GM12878 (cell line): Measurements from ENCODE around the gene AFF1. TPM values are rescaled to one million over a fixed set of nuclear protein-coding genes. Genes with fewer than 3 reads are reported as not detected.
A peak's percentile ranks its signal among the peaks of the same experiment; 100 is the strongest.

Experiments used
- ATAC-seq: fragments of 200-7000 bp; cut with Tn5 transposase; 3 replicates; pipeline ENCODE4 v1.9.1; 2020; ENCODE audit warnings: mild to moderate bottlenecking, moderate library complexity
- BruUV-seq: library from RNA; stranded (reverse); fragments of 400-500 nt; replicated peaks from 2 replicates; lab custom pipeline; 2021; lab: Mats Ljungman, UMichigan
- CTCF ChIA-PET: fragments of 300-600 bp; sonication (Branson Sonifier 250); formaldehyde crosslinking; extraction: SDS; loops from one replicate; lab custom pipeline; 2021; ENCODE audit warnings: inconsistent platforms; lab: Yijun Ruan, JAX
- POLR2A ChIA-PET: fragments of 350-600 bp; formaldehyde crosslinking; extraction: SDS; loops from one replicate; lab custom pipeline; 2021; ENCODE audit warnings: inconsistent platforms; lab: Charles Lee
- RAD21 ChIA-PET: fragments of 300-600 bp; sonication (Branson Sonifier 250); formaldehyde crosslinking; loops from one replicate; lab custom pipeline; 2023; ENCODE audit warnings: antibody characterized with exemption; ENCODE audit not compliant: unreplicated experiment; lab: Charles Lee
- SMC1A ChIA-PET: fragments of 300-600 bp; sonication (Branson Sonifier 250); formaldehyde crosslinking; loops from one replicate; lab custom pipeline; 2023; ENCODE audit not compliant: unreplicated experiment, uncharacterized antibody; lab: Charles Lee
- DNase-seq: peaks from one replicate; pipeline ENCODE4 v3.0.0-alpha.2; 2011; ENCODE audit warnings: low read depth, low spot score
- FAIRE-seq: peaks from 3 replicates; lab custom pipeline; 2011; peaks lifted over from hg19 to GRCh38; lab: Jason Lieb, UNC
- H2AFZ ChIP-seq: 2 replicates; pipeline ENCODE4 v1.6.0; 2011; ENCODE audit warnings: low read depth, low read length, control low read depth; ENCODE audit not compliant: control insufficient read depth
- H3K27ac ChIP-seq: 2 replicates; pipeline ENCODE4 v1.5.1; 2011; ENCODE audit warnings: control low read depth; ENCODE audit not compliant: control insufficient read depth, insufficient read depth
- H3K27me3 ChIP-seq, 2 experiments: replicated peaks in 1 of 2; 2 replicates each; pipeline versions ENCODE4 v1.6.0 to v1.6.1; 2011; ENCODE audit warnings: low read length in 1 of 2; ENCODE audit not compliant: control insufficient read depth in 2 of 2, insufficient read depth in 2 of 2
- H3K36me3 ChIP-seq, 2 experiments: 2 replicates each; pipeline ENCODE4 v1.5.1; 2011; ENCODE audit warnings: low read length in 1 of 2; ENCODE audit not compliant: control insufficient read depth in 2 of 2, insufficient read depth in 2 of 2
- H3K4me1 ChIP-seq: 2 replicates; pipeline ENCODE4 v1.6.1; 2011; ENCODE audit warnings: mild to moderate bottlenecking, low read length, moderate library complexity, mixed read lengths; ENCODE audit not compliant: control insufficient read depth, insufficient read depth
- H3K4me2 ChIP-seq: 2 replicates; pipeline ENCODE4 v1.6.0; 2011; ENCODE audit warnings: control low read depth; ENCODE audit not compliant: control insufficient read depth, insufficient read depth
- H3K4me3 ChIP-seq: fragments of 200-600 bp; sonication (generic); 2 replicates; pipeline ENCODE4 v1.5.1; 2016
- H3K79me2 ChIP-seq: 2 replicates; pipeline ENCODE4 v1.6.0; 2011; ENCODE audit warnings: low read length; ENCODE audit not compliant: control insufficient read depth, insufficient read depth
- H3K9ac ChIP-seq: 2 replicates; pipeline ENCODE4 v1.8.0; 2011; ENCODE audit warnings: low read length, control low read depth, mixed read lengths; ENCODE audit not compliant: control insufficient read depth, insufficient read depth
- H3K9me3 ChIP-seq: replicated peaks from 3 replicates; pipeline ENCODE4 v1.5.1; 2011; ENCODE audit warnings: mild to moderate bottlenecking, low read length; ENCODE audit not compliant: control insufficient read depth, insufficient read depth
- H4K20me1 ChIP-seq: 2 replicates; pipeline ENCODE4 v1.6.0; 2011; ENCODE audit not compliant: control insufficient read depth, insufficient read depth
- BCLAF1 ChIP-seq: fragments of 450-650 bp; IDR thresholded peaks from 2 replicates; pipeline ENCODE4 v1.6.1; 2017; ENCODE audit warnings: antibody characterized with exemption, mild to moderate bottlenecking, moderate library complexity
- BHLHE40 ChIP-seq, 2 experiments: fragments of 450-650 bp in 1 of 2; IDR thresholded peaks; 2 replicates each; pipeline ENCODE4 v1.6.1; 2011 to 2017; ENCODE audit warnings: low read depth in 2 of 2, borderline replicate concordance in 1 of 2, improper control_type of control experiment in 1 of 2, low read length in 1 of 2, mild to moderate bottlenecking in 1 of 2
- CHD4 ChIP-seq: fragments of 200-600 bp; sonication (generic); IDR thresholded peaks from 2 replicates; pipeline ENCODE4 v1.6.1; 2016; ENCODE audit warnings: mild to moderate bottlenecking
- JUNB ChIP-seq: IDR thresholded peaks from 2 replicates; pipeline ENCODE4 v1.6.1; 2016; ENCODE audit warnings: antibody characterized with exemption, mild to moderate bottlenecking
- MXI1 ChIP-seq: fragments of 150-350 bp; IDR thresholded peaks from 2 replicates; pipeline ENCODE4 v1.6.1; 2011; ENCODE audit warnings: low read depth, mild to moderate bottlenecking, inconsistent platforms, low read length, improper control_type of control experiment
- NFIC ChIP-seq: IDR thresholded peaks from 2 replicates; pipeline ENCODE4 v1.6.1; 2012; ENCODE audit warnings: low read depth, mild to moderate bottlenecking, inconsistent platforms, low read length, moderate library complexity
- NFYA ChIP-seq: IDR thresholded peaks from 2 replicates; pipeline ENCODE4 v1.6.1; 2011; ENCODE audit warnings: low read depth, mild to moderate bottlenecking, low read length, improper control_type of control experiment, borderline replicate concordance
- NKRF ChIP-seq: fragments of 450-650 bp; conservative IDR thresholded peaks from 2 replicates; pipeline ENCODE4 v1.6.1; 2017; ENCODE audit warnings: mild to moderate bottlenecking, moderate library complexity
- RAD21 ChIP-seq: IDR thresholded peaks from 2 replicates; pipeline ENCODE4 v1.6.1; 2011; ENCODE audit warnings: mild to moderate bottlenecking, low read depth, low read length, moderate library complexity; ENCODE audit not compliant: insufficient read depth
- SIX5 ChIP-seq: IDR thresholded peaks from 2 replicates; pipeline ENCODE4 v1.6.1; 2011; ENCODE audit warnings: mild to moderate bottlenecking, low read depth, low read length, moderate library complexity; ENCODE audit not compliant: severe bottlenecking
- SRF ChIP-seq, 2 experiments: IDR thresholded peaks; 2 replicates each; pipeline ENCODE4 v1.6.1; 2011; ENCODE audit warnings: low read depth in 2 of 2, low read length in 2 of 2, mild to moderate bottlenecking in 1 of 2, moderate library complexity in 1 of 2
- STAT1 ChIP-seq: fragments of 450-650 bp; conservative IDR thresholded peaks from 2 replicates; pipeline ENCODE4 v1.6.1; 2014; ENCODE audit warnings: antibody characterized with exemption, mild to moderate bottlenecking
- TARDBP ChIP-seq: IDR thresholded peaks from 2 replicates; pipeline ENCODE4 v1.6.1; 2016; ENCODE audit warnings: borderline replicate concordance
- TCF3 ChIP-seq: IDR thresholded peaks from 2 replicates; pipeline ENCODE4 v1.6.1; 2012; ENCODE audit warnings: low read depth, mild to moderate bottlenecking, low read length, borderline replicate concordance; ENCODE audit not compliant: insufficient read depth
- TCF7 ChIP-seq: IDR thresholded peaks from 2 replicates; pipeline ENCODE4 v1.6.1; 2014; ENCODE audit warnings: antibody characterized with exemption, borderline replicate concordance
- ZNF217 ChIP-seq: fragments of 450-650 bp; IDR thresholded peaks from 2 replicates; pipeline ENCODE4 v1.6.1; 2017; ENCODE audit warnings: antibody characterized with exemption, mild to moderate bottlenecking
- ZNF384 ChIP-seq: IDR thresholded peaks from 2 replicates; pipeline ENCODE4 v1.6.1; 2012; ENCODE audit warnings: low read depth, mild to moderate bottlenecking, low read length, improper control_type of control experiment, borderline replicate concordance
- ZNF622 ChIP-seq: fragments of 450-650 bp; IDR thresholded peaks from 2 replicates; pipeline ENCODE4 v1.6.1; 2017; ENCODE audit warnings: mild to moderate bottlenecking, inconsistent platforms
- WGBS: methylation state at CpG from one replicate; pipeline ENCODE4 v1.1.6; 2016; ENCODE audit warnings: low lambda C conversion rate; ENCODE audit not compliant: insufficient replicate concordance, insufficient coverage; ENCODE audit errors: missing lambda C conversion rate; 5-methylcytosine and 5-hydroxymethylcytosine counted together
- in situ Hi-C: fragments of 300-500 bp; cut with MboI; formaldehyde crosslinking; loops from 9 replicates; pipeline ENCODE4 v1.14.3; 2018; ENCODE audit warnings: mixed read lengths
- intact Hi-C: fragments of 100-400 bp; cut with micrococcal nuclease; formaldehyde crosslinking; loops from one replicate; pipeline ENCODE4 v1.14.2; 2022; ENCODE audit not compliant: unreplicated experiment
- polyA plus RNA-seq, 11 experiments: library from polyadenylated mRNA; depleted of rRNA in 4 of 11; unstranded in 6 of 11; stranded (reverse) in 5 of 11; fragments of >200 nt; fragmentation: Nextera tagmentation in 4 of 11; fragmentation: Illumina TruSeq in 1 of 11; extraction: Ambion mirVana in 4 of 11; extraction: Trizol in 1 of 11; gene quantifications; 1 replicate in 1 of 11; 2 replicates in 10 of 11; pipeline versions ENCODE4 v1.2.1 to v1.2.3, GENCODE V29; 2011 to 2016; ENCODE audit warnings: inconsistent platforms in 2 of 11, missing spikeins in 2 of 11, low read depth in 1 of 11
- total RNA-seq, 4 experiments: library from RNA; depleted of rRNA in 3 of 4; stranded (reverse); fragments of >200 nt in 3 of 4; fragmentation: Illumina TruSeq in 1 of 4; extraction: Trizol in 1 of 4; gene quantifications; 2 replicates each; pipeline versions ENCODE4 v1.2.1 to v1.2.3, GENCODE V29; 2013 to 2021

The AFF1 gene
- total and polyA plus RNA-seq, 10 of the 15 experiments (the other 5 are each of a cell fraction or from before 2014, with no cell fraction given), result 3.5 to 56.1 (median 21.5) TPM

GRCh38 chr4:87030124-87030523 lies 95.3 kb downstream of the AFF1 start (continued):
- TF ChIP-seq MXI1 (no peak), SRF (IDR thresholded peaks at IDR 0.05; ENCODE audit: low read depth in 2 of 2, low read length in 2 of 2) (no peak), TCF3 (no peak), SIX5 (no peak), RAD21 (no peak), JUNB (no peak)
- TF ChIP-seq, all 136 proteins: peak for 0

- Histone ChIP-seq H3K27ac (no peak overlapping the region), H3K27me3 (no peaks in the 10 kb centered on the region), H3K36me3 (peaks cover 0 to 3% of the 10 kb centered on the region in 2 experiments; a peak in 2 of 4 replicates), H3K4me2 (peak overlapping the region; percentile 46), H3K4me3 (no peak overlapping the region), H3K79me2 (peaks cover 97% of the 10 kb centered on the region), H2AFZ (no peak overlapping the region), H3K4me1 (peaks cover 50% of the 10 kb centered on the region), H4K20me1 (no peaks in the 10 kb centered on the region; the same call in 1 of the 2 replicates), H3K9ac (no peak overlapping the region), H3K9me3 (no peaks in the 10 kb centered on the region)
- DNase-seq (no peak), ATAC-seq (no peak), FAIRE-seq (no peak)
- BruUV-seq, result no TSS peak
- ChIA-PET POLR2A (interaction anchor here (0.8 to 1.7 kb wide), 7 partner anchors 8 to 96 kb away, joined by 3 to 5 read pairs (median 4); partner anchors contain the start of gene AFF1), RAD21 (interaction anchor here (1.1 to 3.0 kb wide), 6 partner anchors 16 to 108 kb away, joined by 3 to 11 read pairs (median 5); no protein-coding TSS in a partner anchor), SMC1A (interaction anchor here (0.6 to 3.5 kb wide), 8 partner anchors 11 to 75 kb away, joined by 3 to 20 read pairs (median 4); no protein-coding TSS in a partner anchor), CTCF (interaction anchor here (0.6 to 1.9 kb wide), 4 partner anchors 9 to 109 kb away, joined by 3 to 9 read pairs (median 3); no protein-coding TSS in a partner anchor)
- in situ Hi-C loops, result no loop called here
- 93% methylated on average over 13 of the region's 13 CpGs for WGBS
- intact Hi-C loops, result no loop called here
- TF ChIP-seq ZNF384 (no peak), ZNF622 (no peak), ZNF217 (no peak), NFIC (no peak), TARDBP (no peak), BHLHE40 (IDR thresholded peaks at IDR 0.05; ENCODE audit: borderline replicate concordance in 1 of 2, low read depth in 2 of 2, low read length in 1 of 2) (no peak), STAT1 (no peak), TCF7 (no peak), BCLAF1 (no peak), NFYA (no peak), NKRF (no peak), CHD4 (no peak)
Observed at GRCh38 chr4:87030755-87031441, 96.1 kb downstream of the AFF1 start.
